Endometrium (tissue), 2 donors: ENCODE results near the gene TPTE.
"Not testable (repeated sequence)": the region's sequence is repeated elsewhere in the genome, so short reads cannot be mapped to it uniquely, and the experiment has no call there.

Experiments used
- FAIRE-seq: peaks from 2 replicates; lab custom pipeline; 2012; peaks lifted over from hg19 to GRCh38; lab: Jason Lieb, UNC
- donor health status: control.
- donor health status: control.

Gene TPTE

GRCh38 chr21:10521091-10521598, at the start of gene TPTE:
TSS of gene TPTE (plus strand) at chr21:10521583. CDS start at chr21:10538724, 17,141 bp downstream.
- FAIRE-seq: no peak

DNA sequence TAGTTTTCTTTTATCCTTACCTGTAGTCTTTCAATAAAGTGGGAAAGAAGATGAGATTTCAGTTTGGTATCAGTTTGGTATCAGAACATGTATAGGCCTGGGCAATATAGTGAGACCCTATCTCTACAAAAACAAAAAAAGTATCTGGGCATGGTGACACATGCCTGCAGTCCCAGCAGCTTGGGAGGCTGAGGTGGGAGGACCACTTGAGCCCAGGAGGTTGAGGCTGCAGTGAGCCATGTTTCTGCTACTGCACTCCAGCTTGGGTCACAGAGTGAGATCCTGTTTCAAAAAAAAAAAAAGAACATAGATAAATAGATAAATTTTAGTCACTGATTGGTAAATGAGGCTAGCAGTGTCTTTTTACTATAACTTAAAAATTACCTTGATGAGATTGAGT, 49.4 kb upstream of the TPTE start:
- not testable (repeated sequence) for FAIRE-seq

DNA sequence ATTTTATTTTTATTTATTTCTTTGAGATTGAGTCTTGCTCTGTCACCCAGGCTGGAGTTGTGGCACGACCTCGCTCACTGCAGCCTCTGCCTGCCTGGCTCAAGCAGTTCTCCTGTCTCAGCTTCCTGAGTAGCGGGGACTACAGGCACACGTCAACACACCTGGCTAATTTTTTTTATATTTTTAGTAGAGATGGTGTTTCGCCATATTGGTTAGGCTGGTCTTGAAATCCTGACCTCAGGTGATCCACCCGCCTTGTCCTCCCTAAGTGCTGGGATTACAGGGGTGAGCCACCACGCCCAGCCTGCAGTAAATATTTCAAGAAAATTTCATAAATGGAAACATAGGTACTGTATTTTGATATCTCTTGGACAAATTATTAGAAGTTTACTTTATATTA, 43.6 kb upstream of the TPTE start:
- not testable (repeated sequence) for FAIRE-seq

DNA sequence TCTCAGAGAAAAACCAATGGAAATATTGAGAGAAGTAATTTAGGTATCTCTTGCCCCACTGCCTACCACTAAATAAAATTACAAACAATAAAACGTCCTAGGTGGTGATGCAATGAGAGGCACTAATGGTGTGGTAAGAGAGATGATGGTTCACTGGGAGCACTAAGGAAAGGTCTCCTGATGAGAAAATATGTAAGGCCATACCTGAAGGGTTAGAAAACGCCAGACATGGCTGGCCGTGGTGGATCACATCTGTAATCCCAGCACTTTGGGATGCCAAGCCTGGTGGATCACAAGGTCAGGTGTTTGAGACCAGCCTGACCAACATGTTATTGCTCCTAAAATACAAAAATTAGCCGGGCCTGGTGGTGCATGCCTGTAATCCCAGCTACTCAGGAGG, 41.5 kb upstream of the TPTE start:
- FAIRE-seq: not testable (repeated sequence)

GRCh38 chr21:10484864-10485263, 36.5 kb upstream of the TPTE start:
- not testable (repeated sequence) for FAIRE-seq

DNA sequence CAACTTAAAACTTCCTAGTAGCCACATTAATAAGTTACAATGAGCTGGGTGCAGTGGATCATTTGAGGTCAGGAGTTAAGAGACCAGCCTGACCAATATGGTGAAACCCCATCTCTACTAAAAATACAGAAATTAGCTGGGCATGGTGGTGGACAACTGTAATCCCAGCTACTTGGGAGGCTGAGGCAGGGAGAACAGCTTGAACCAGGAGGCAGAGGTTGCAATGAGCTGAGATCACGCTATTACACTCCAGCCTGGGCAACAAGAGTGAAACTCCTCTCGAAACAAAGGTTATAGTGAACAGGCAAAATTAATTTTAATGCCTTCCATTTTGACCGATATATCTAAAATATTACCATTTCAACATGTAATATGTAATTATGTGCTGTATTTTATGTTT, 30.9 kb upstream of the TPTE start:
- not testable (repeated sequence) for FAIRE-seq

DNA sequence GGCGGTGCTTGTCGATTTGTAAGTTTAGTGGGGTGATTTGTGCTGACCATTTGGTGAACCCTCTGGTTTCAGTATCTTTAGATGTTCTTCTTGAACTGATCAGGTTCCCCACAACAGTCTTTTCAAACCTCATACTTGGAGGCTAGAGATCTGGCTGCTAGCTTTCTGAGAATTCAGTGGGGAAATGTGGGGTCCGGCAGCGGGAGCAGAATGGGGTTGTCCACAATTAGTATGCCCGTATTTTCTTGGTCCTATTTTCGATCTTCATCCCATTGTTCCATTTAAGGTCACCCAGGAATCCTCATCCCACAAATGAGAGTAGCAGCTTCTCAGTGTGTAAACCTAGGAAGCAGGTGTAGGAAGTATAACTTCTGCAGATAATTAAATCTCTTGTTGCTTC, 10.3 kb upstream of the TPTE start:
- no peak for FAIRE-seq

GRCh38 chr21:10516889-10517288, 4.5 kb upstream of the TPTE start:
- FAIRE-seq: not testable (repeated sequence)

- not testable (repeated sequence) for FAIRE-seq
Measured at GRCh38 chr21:10517904-10518303, 3.5 kb upstream of the TPTE start.

- not testable (repeated sequence) for FAIRE-seq
Measured at GRCh38 chr21:10521835-10522500, 585 bp downstream of the TPTE start.

DNA sequence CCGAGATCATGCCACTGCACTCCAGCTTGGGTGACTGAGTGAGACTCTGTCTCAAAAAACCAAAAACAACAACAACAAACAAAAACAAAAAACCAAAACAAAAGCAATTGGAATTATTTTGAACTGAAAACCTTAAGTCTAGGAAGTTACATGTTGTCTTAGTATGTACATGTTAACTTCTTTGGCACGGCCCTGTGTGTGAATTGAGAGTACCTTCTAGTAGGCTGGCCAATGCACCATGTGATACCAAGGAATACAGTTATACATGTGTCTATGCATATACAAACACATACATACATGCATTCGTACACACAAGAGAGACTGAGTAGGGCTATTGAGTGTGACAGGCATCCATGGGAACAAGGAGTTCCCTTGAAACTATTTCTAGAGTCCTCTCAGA, 18.6 kb downstream of the TPTE start:
- FAIRE-seq: no peak

DNA sequence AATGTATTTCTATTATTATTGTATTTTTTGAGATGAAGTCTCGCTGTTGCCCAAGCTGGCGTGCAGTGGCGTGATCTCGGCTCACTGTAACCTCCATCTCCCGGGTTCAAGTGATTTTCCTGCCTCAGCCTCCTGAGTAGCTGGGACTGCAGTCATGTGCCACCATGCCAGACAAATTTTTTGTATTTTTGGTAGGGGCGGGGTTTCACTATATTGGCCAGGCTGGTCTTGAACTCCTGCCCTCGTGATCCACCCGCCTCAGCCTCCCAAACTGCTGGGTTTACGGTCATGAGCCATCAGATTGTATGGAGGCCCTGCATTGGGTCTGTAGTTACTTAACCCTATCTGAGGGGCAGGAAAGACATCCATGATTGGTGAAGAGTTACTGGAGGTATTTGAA, 23.0 kb downstream of the TPTE start:
- FAIRE-seq: not testable (repeated sequence)

- not testable (repeated sequence) for FAIRE-seq
Measured at GRCh38 chr21:10547868-10548267, 26.5 kb downstream of the TPTE start.

DNA sequence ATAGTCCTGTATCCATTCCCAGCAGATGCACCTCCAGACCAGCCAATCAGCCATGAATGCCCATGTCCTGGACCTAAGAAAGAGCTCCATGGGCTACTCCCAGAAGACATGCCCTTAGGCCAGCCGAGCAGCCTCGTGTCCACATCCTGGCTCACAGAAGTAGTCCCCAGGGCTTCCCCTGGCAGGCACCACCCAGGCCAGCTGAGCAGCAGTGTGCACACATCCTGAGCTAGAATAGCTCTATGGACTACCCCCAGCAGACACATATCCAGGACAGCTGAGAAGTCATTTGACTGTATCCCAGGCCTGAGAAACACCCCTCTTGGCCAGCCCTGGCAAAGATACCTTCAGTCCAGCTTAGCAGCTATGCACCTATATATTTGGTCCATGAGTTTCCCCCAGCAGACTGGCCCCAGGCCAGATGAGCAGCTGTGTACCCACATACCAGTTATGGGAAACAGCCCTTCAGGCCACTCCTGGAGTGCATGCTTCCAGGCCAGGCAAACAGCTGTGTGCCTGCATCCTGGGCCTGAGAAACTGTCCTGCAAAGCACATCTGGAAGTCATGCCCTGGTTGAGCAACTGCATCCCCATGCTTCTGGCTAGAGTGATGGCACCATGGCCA, 27.1 kb downstream of the TPTE start:
- FAIRE-seq: not testable (repeated sequence)

DNA sequence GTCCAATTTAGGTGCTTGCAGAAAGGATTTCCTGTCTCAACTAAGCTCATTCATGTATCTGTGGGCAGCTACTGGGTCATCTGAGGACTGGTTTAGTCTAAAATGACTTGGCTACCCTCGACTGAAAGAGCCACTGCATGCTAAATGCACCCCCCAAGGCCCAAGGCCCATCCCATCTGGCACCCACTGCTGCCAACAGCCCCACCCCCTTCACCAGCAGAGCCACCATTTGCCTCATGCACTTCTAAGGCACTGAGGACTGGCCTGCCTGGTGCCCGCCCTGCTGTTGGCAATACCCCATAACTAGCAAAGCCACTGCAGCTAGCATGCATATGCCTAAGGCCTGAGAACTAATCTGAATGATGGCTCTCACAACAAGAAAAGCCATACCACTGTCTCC, 49.4 kb downstream of the TPTE start:
- not testable (repeated sequence) for FAIRE-seq

DNA sequence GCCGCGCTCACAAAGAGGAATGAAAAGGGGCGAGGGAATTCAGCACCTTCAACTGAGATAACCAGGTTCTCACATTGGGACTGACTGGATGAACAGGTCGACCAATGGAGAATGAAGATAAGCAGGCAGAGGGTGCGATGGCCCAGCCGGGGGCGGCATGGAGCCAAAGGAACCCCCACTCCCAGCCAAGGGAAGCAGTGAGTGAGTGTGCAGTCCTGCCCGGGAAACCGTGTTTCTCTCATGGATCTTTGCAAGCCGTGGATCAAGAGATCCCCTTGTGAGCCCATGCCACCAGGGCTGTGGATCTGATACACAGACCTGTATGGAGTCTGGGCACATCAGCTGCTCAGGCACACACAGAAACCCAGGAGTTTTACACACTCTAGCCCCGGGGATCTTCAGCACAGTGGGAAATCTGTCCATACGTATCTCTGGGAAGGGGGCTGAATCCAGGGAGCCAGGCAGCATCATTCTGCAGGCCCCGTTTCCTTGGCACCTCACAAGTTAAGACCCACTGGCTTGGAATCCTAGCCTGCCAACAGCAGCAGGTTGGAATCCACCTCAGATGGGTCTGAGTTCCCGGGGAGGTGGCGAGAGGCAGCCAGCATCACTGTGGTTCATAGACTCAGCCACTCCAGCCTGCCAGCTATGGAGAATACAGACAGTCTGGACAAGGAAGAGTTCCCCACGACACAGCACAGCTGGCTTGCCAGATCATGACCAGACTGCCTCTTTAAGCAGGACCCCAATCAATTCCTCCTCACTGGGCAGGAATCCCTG, 53.3 kb downstream of the TPTE start:
- FAIRE-seq: not testable (repeated sequence)

DNA sequence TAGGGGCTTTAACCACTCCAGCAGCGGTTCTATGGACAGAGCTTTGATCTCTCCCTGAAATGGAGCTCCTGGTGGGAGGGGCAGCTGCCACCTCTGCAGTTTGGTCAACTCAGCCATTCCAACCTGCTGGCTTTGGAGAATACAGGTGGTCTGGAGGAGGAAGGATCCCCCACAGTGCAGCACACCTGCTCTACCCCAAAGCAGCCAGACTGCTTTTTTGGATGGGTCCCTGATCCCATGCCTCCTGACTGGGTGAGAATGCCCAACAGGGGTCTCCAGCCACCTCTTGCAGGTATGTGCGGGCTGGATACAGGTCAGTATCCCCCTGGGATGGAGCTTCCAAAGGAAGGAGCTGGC, 53.9 kb downstream of the TPTE start:
- no peak for FAIRE-seq

DNA sequence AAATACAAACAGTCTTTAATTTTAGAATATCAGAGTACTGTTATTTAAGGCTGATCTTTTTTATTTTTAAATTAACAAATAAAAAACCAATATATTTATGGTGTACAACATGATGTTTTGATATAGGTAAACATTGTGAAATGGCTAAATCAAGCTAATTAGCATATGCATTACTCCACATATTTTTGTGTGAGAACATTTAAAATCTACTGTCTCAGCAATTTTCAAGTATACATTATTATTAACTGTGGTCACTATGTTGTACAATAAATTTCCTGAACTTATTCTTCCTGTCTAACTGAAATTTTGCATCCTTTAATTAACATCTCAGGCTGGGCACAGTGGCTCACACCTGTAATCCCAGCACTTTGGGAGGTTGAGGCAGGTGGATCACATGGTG, 57.5 kb downstream of the TPTE start:
- FAIRE-seq: not testable (repeated sequence)

DNA sequence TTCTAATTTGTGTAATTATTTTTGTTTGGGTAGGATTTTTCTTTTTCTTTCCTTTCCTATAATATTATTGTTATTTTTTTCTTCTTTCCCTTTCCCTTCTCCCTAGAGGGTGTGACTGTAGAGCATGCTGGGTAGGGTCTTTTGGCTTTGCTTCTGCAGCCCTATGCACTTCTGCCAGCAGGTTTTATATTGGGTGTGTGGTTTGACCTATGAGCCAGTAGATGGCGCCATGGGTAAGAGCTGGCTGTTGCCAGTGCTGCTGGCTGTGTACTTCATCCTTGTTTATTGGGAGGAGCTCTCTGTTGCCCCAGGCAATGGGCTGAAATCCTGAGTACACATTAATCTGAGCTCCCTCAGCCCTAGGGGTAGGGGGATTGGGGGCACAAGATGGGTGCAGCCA, 67.7 kb downstream of the TPTE start:
- not testable (repeated sequence) for FAIRE-seq

- FAIRE-seq: not testable (repeated sequence)
Measured at GRCh38 chr21:10607074-10607473, 85.7 kb downstream of the TPTE start.

DNA sequence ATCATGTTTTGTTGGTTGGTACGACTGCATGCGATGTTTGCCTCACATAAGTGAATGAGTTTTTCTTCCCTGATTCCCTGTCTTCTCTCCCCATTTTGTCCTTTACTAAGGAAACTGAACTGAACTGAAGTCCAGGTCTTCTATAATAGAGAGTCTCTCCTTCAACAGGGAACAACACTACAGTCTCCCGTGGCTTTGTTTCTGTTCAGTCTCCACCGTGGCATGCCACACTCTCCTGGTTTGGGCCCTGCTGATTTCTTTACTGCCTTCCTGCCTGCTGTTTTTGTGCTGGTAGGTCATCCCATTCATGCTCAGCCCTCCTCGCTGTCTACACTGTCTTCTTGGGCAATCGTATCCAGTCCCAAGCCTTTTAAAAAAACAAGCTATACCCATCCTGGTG, 92.9 kb downstream of the TPTE start:
- FAIRE-seq: not testable (repeated sequence)

DNA sequence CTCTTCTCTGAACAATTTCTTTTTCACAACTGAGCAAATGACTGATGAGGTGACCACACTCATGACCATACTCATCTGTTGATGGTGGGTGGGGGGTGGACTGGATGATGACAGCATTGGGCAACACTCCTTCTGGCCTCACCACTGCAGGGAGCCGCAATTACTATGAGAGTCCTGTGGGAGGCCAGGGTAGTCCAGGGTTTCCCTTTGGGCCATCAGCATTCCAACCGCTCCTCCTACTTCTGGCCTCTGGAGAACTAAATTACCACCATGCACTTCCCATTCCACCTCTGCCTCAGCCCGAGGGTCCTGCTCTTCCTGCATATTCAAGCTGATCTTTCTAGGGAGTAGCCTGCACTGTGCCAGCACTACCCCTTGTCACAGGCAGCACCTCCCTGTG, 94.7 kb downstream of the TPTE start:
- FAIRE-seq: not testable (repeated sequence)

DNA sequence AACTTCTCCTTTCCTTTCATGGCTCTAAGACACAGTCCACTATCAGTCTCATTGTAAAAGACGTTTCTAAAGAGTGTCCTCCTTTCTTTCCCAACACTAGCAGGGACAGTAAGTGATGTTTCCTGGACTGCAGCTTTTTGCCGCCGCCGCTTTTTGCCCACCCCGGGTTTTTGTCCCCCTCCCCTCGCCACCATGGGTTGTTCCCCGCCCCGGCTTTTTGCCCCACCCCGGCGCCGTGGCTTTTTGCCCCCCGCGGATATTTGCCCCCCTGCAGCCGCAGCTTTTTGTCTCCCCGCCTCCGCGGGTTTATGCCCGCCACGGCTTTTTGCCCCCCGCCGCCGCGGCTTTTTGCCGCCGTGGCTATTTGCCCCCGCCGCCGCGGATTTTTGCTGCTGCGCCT, 95.2 kb downstream of the TPTE start:
- no peak for FAIRE-seq
